IMR-90 (cell line): ENCODE results near the gene SKIC8. TPM values are rescaled to one million over a fixed set of nuclear protein-coding genes. Genes with fewer than 3 reads are reported as not detected.

Experiments
- ATAC-seq: fragments of 200-7000 bp; cut with Tn5 transposase; 2 replicates; pipeline ENCODE4 v1.9.1; 2020; ENCODE audit warnings: low read depth, mild to moderate bottlenecking, moderate library complexity
- BruUV-seq: library from RNA; stranded (reverse); fragments of 400-500 nt; replicated peaks from 2 replicates; lab custom pipeline; 2021; lab: Mats Ljungman, UMichigan
- CTCF ChIA-PET: fragments of 300-600 bp; formaldehyde crosslinking; extraction: SDS; loops from one replicate; lab custom pipeline; 2021; ENCODE audit warnings: antibody characterized with exemption; lab: Yijun Ruan, JAX
- POLR2A ChIA-PET: fragments of 300-600 bp; sonication (Branson Sonifier 250); formaldehyde crosslinking; loops from one replicate; lab custom pipeline; 2022; ENCODE audit warnings: antibody characterized with exemption; ENCODE audit not compliant: unreplicated experiment; lab: Charles Lee
- DNase-seq: peaks from one replicate; pipeline ENCODE4 v3.0.0; 2013
- H2AFZ ChIP-seq: replicated peaks from 2 replicates; pipeline ENCODE3; 2013; ENCODE audit warnings: low read length, mild to moderate bottlenecking; ENCODE audit not compliant: poor library complexity
- H2AK5ac ChIP-seq: 2 replicates; pipeline ENCODE4 v1.6.1; 2013; ENCODE audit warnings: low read depth, low read length, inconsistent platforms
- H2AK9ac ChIP-seq: replicated peaks from 2 replicates; pipeline ENCODE3; 2013; ENCODE audit warnings: mild to moderate bottlenecking, low read depth, low read length, moderate library complexity; ENCODE audit not compliant: poor library complexity
- H2BK120ac ChIP-seq: 2 replicates; pipeline ENCODE4 v1.6.1; 2013; ENCODE audit warnings: low read depth, low read length, inconsistent platforms
- H2BK15ac ChIP-seq: 3 replicates; pipeline ENCODE4 v1.6.1; 2013; ENCODE audit warnings: low read depth, low read length, inconsistent platforms
- H2BK20ac ChIP-seq: 2 replicates; pipeline ENCODE4 v1.6.1; 2013; ENCODE audit warnings: low read depth, mild to moderate bottlenecking, inconsistent platforms, low read length, moderate library complexity
- H2BK5ac ChIP-seq: 2 replicates; pipeline ENCODE4 v1.6.1; 2013; ENCODE audit warnings: mild to moderate bottlenecking, low read depth, low read length, inconsistent platforms; ENCODE audit not compliant: poor library complexity, severe bottlenecking
- H3K14ac ChIP-seq: replicated peaks from 2 replicates; pipeline ENCODE4 v1.6.1; 2013; ENCODE audit warnings: low read depth, low read length, inconsistent platforms
- H3K18ac ChIP-seq: 2 replicates; pipeline ENCODE4 v1.6.1; 2013; ENCODE audit warnings: low read depth, low read length, control low read depth
- H3K23ac ChIP-seq: 2 replicates; pipeline ENCODE4 v1.6.1; 2013; ENCODE audit warnings: low read depth, low read length, inconsistent platforms
- H3K27ac ChIP-seq: 2 replicates; pipeline ENCODE4 v1.5.1; 2013; ENCODE audit warnings: mild to moderate bottlenecking, control low read depth, low read length; ENCODE audit not compliant: insufficient read depth
- H3K27me3 ChIP-seq: 2 replicates; pipeline ENCODE4 v1.6.1; 2013; ENCODE audit warnings: low read length; ENCODE audit not compliant: control insufficient read depth, insufficient read depth
- H3K36me3 ChIP-seq: 2 replicates; pipeline ENCODE4 v1.6.1; 2013; ENCODE audit warnings: low read length, mixed read lengths; ENCODE audit not compliant: control insufficient read depth, insufficient read depth
- H3K4ac ChIP-seq: 2 replicates; pipeline ENCODE4 v1.6.1; 2013; ENCODE audit warnings: low read depth, low read length, inconsistent platforms
- H3K4me1 ChIP-seq: 2 replicates; pipeline ENCODE4 v1.6.1; 2013; ENCODE audit warnings: low read length, mixed read lengths; ENCODE audit not compliant: control insufficient read depth, insufficient read depth
- H3K4me2 ChIP-seq: 2 replicates; pipeline ENCODE4 v1.6.1; 2013; ENCODE audit warnings: low read depth, mild to moderate bottlenecking, control low read depth, low read length, moderate library complexity
- H3K4me3 ChIP-seq: 2 replicates; pipeline ENCODE4 v1.5.1; 2013; ENCODE audit warnings: low read depth, mild to moderate bottlenecking, control low read depth, low read length, moderate library complexity; ENCODE audit not compliant: insufficient read depth
- H3K56ac ChIP-seq: 2 replicates; pipeline ENCODE4 v1.6.1; 2013; ENCODE audit warnings: low read length, inconsistent platforms; ENCODE audit not compliant: insufficient read depth; ENCODE audit errors: extremely low read depth
- H3K79me1 ChIP-seq, 2 experiments: 2 replicates each; pipeline ENCODE4 v1.6.1; 2013; ENCODE audit warnings: low read length in 2 of 2, inconsistent platforms in 1 of 2, low read depth in 1 of 2
- H3K9ac ChIP-seq: 2 replicates; pipeline ENCODE4 v1.6.1; 2013; ENCODE audit warnings: low read depth, low read length, control low read depth
- H3K9me1 ChIP-seq: 2 replicates; pipeline ENCODE4 v1.6.1; 2013; ENCODE audit warnings: low read length, inconsistent platforms; ENCODE audit not compliant: insufficient read depth
- H3K9me3 ChIP-seq: 2 replicates; pipeline ENCODE4 v1.6.1; 2013; ENCODE audit warnings: low read length; ENCODE audit not compliant: control insufficient read depth, insufficient read depth
- H4K20me1 ChIP-seq: 2 replicates; pipeline ENCODE4 v1.6.1; 2013; ENCODE audit warnings: low read length, inconsistent platforms; ENCODE audit not compliant: insufficient read depth
- H4K5ac ChIP-seq: 2 replicates; pipeline ENCODE4 v1.6.1; 2013; ENCODE audit warnings: mild to moderate bottlenecking, low read depth, low read length, control low read depth
- H4K8ac ChIP-seq, 2 experiments: 2 replicates each; pipeline ENCODE4 v1.6.1; 2013; ENCODE audit warnings: low read depth in 2 of 2, low read length in 2 of 2, control low read depth in 1 of 2, inconsistent platforms in 1 of 2
- H4K91ac ChIP-seq: 2 replicates; pipeline ENCODE4 v1.6.1; 2013; ENCODE audit warnings: low read depth, low read length, inconsistent platforms; ENCODE audit not compliant: insufficient read depth
- BHLHE40 ChIP-seq: fragments of 150-350 bp; IDR thresholded peaks from 2 replicates; pipeline ENCODE4 v1.6.1; 2016; ENCODE audit warnings: mild to moderate bottlenecking, low read depth, low read length
- CHD1 ChIP-seq: IDR thresholded peaks from 2 replicates; pipeline ENCODE4 v1.6.1; 2012; ENCODE audit warnings: low read depth, low read length, improper control_type of control experiment
- FOS ChIP-seq: fragments of 150-350 bp; IDR thresholded peaks from 2 replicates; pipeline ENCODE4 v1.6.1; 2016; ENCODE audit warnings: low read depth, low read length
- MAFK ChIP-seq: IDR thresholded peaks from 2 replicates; pipeline ENCODE4 v1.6.1; 2012; ENCODE audit warnings: low read depth, low read length, improper control_type of control experiment
- MXI1 ChIP-seq: IDR thresholded peaks from 2 replicates; pipeline ENCODE4 v1.6.1; 2012; ENCODE audit warnings: low read depth, mild to moderate bottlenecking, low read length, moderate library complexity, borderline replicate concordance
- NFE2L2 ChIP-seq: fragments of 150-350 bp; IDR thresholded peaks from 2 replicates; pipeline ENCODE4 v1.6.1; 2016; ENCODE audit warnings: low read depth, mild to moderate bottlenecking, low read length
- POLR2A ChIP-seq: IDR thresholded peaks from 2 replicates; pipeline ENCODE4 v1.6.1; 2012; ENCODE audit warnings: mild to moderate bottlenecking, low read depth, low read length
- RAD21 ChIP-seq: IDR thresholded peaks from 2 replicates; pipeline ENCODE4 v1.6.1; 2012; ENCODE audit warnings: low read length, improper control_type of control experiment
- RCOR1 ChIP-seq: IDR thresholded peaks from 2 replicates; pipeline ENCODE4 v1.6.1; 2012; ENCODE audit warnings: mild to moderate bottlenecking, low read length, improper control_type of control experiment; ENCODE audit not compliant: insufficient replicate concordance
- RFX5 ChIP-seq: IDR thresholded peaks from 2 replicates; pipeline ENCODE4 v1.8.0; 2012; ENCODE audit warnings: low read depth, mild to moderate bottlenecking, low read length, moderate library complexity
- SMC3 ChIP-seq: fragments of 150-350 bp; IDR thresholded peaks from 2 replicates; pipeline ENCODE4 v1.6.1; 2016; ENCODE audit warnings: low read depth, mild to moderate bottlenecking, antibody characterized with exemption, low read length, moderate library complexity
- WGBS, 2 experiments: methylation state at CpG; one replicate each; pipeline versions ENCODE4 v1.1.5 to v1.1.7; 2013; ENCODE audit warnings: missing lambda C conversion rate in 2 of 2; ENCODE audit not compliant: insufficient read length in 1 of 2; ENCODE audit errors: extremely low coverage in 2 of 2; 5-methylcytosine and 5-hydroxymethylcytosine counted together
- dilution Hi-C: fragments of 300-500 bp; cut with HindIII; formaldehyde crosslinking; loops from one replicate; pipeline ENCODE4 v1.14.3; 2018; ENCODE audit warnings: low sequenced_read_pairs; ENCODE audit not compliant: unreplicated experiment
- in situ Hi-C: fragments of 300-500 bp; cut with MboI; formaldehyde crosslinking; loops from 3 replicates; pipeline ENCODE4 v1.14.3; 2019; ENCODE audit warnings: low sequenced_read_pairs, inconsistent platforms, mixed read lengths
- intact Hi-C: fragments of 100-400 bp; cut with micrococcal nuclease; formaldehyde crosslinking; loops from 2 replicates; pipeline ENCODE4 v1.10.0; 2022
- polyA plus RNA-seq, 3 experiments: library from polyadenylated mRNA; depleted of rRNA; stranded (reverse); fragments of >200 nt; gene quantifications; 2 replicates each; pipeline ENCODE4 v1.2.3, GENCODE V29; 2012; ENCODE audit warnings: low replicate concordance in 1 of 3
- total RNA-seq: library from RNA; depleted of rRNA; stranded (reverse); fragments of >200 nt; gene quantifications from 2 replicates; pipeline ENCODE4 v1.2.3, GENCODE V29; 2012
- TF ChIP-seq, protein P1 (sequence below): fragments of 150-350 bp; IDR thresholded peaks from 2 replicates; pipeline ENCODE4 v1.6.1; 2016; ENCODE audit warnings: low read depth, mild to moderate bottlenecking, low read length, moderate library complexity, borderline replicate concordance
- TF ChIP-seq, protein P2 (sequence below): conservative IDR thresholded peaks from 2 replicates; pipeline ENCODE4 v1.5.1; 2012; ENCODE audit warnings: mild to moderate bottlenecking, low read depth, low read length, improper control_type of control experiment
- TF ChIP-seq, protein P3 (sequence below): fragments of 150-350 bp; IDR thresholded peaks from 2 replicates; pipeline ENCODE4 v1.6.1; 2017; ENCODE audit warnings: mild to moderate bottlenecking, antibody characterized with exemption, low read length, low read depth

SKIC8 gene
- total and polyA plus RNA-seq, 2 of the 4 experiments (the other 2 are of a cell fraction) = 72.2 to 124 TPM

DNA sequence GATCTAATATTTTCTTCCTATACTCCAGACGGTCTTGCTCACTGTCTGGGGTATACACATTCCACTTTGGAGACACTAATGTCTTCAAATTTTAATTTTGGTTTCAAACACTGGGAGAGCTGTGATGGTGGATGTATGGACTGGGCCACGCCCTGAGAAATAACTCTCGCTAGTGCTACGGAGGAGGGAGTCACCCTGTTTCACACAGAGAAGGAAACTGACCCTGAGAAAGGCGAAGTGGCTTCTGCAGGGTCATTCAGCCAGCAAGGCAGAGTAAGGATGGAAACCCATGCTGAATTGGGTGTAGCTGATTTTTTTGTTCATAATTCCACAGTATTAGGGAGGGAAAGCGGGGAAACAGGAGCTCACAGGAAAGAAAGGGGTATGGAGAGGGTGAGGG, 8.6 kb upstream of the SKIC8 start:
- Histone ChIP-seq H3K27ac (no peak overlapping the region), H3K23ac (0 out of 2 replicates have a peak overlapping the region, but pooled peaks have one; percentile 6), H2AFZ (peak overlapping the region; percentile 83), H3K9ac (no peak overlapping the region), H4K20me1 (no peaks in the 10 kb centered on the region), H3K9me1 (peaks cover 3% of the 10 kb centered on the region; the same call in 1 of the 2 replicates), H4K8ac (no peak overlapping the region), H3K36me3 (no peaks in the 10 kb centered on the region), H3K9me3 (no peaks in the 10 kb centered on the region), H4K91ac (no peak overlapping the region), H2AK9ac (no peak overlapping the region), H3K4me1 (peaks cover 6% of the 10 kb centered on the region), H2BK5ac (no peak overlapping the region), H3K27me3 (peaks cover 13% of the 10 kb centered on the region; the same call in 1 of the 2 replicates), H2BK15ac (no peak overlapping the region), H3K4me3 (no peak overlapping the region), H2BK120ac (no peak overlapping the region), H3K4me2 (no peak overlapping the region), H4K5ac (no peak overlapping the region), H3K14ac (no peak overlapping the region), H3K18ac (no peak overlapping the region), H2AK5ac (no peak overlapping the region), H2BK20ac (no peak overlapping the region), H3K56ac (no peak overlapping the region), H3K4ac (no peak overlapping the region), H3K79me1 (no peaks in the 10 kb centered on the region)
- 71% methylated on average over 3 of the region's 6 CpGs; no CpG with 5 or more reads in 1 of the 2 experiments for WGBS, 2 experiments
- intact Hi-C loops (loop anchor here (1.0 to 2.0 kb wide), 4 partner anchors 107 to 401 kb away; no protein-coding TSS in a partner anchor), in situ Hi-C loops (no loop called here), dilution Hi-C loops (no loop called here)
- DNase-seq (no peak), ATAC-seq (no peak)
- ChIA-PET POLR2A (no interaction called here), CTCF (interaction anchor here (0.7 to 1.2 kb wide), 3 partner anchors 111 to 118 kb away, joined by 3 read pairs; no protein-coding TSS in a partner anchor)
- no TSS peak for BruUV-seq
- TF ChIP-seq MAFK = no peak
- no peak for TF ChIP-seq SMC3
- no peak for TF ChIP-seq RAD21
- TF ChIP-seq, protein P1, sequence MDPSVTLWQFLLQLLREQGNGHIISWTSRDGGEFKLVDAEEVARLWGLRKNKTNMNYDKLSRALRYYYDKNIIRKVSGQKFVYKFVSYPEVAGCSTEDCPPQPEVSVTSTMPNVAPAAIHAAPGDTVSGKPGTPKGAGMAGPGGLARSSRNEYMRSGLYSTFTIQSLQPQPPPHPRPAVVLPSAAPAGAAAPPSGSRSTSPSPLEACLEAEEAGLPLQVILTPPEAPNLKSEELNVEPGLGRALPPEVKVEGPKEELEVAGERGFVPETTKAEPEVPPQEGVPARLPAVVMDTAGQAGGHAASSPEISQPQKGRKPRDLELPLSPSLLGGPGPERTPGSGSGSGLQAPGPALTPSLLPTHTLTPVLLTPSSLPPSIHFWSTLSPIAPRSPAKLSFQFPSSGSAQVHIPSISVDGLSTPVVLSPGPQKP = no peak
- no peak for TF ChIP-seq MXI1
- TF ChIP-seq FOS = no peak
- TF ChIP-seq POLR2A = no peak
- no peak for TF ChIP-seq BHLHE40
- TF ChIP-seq, protein P2, sequence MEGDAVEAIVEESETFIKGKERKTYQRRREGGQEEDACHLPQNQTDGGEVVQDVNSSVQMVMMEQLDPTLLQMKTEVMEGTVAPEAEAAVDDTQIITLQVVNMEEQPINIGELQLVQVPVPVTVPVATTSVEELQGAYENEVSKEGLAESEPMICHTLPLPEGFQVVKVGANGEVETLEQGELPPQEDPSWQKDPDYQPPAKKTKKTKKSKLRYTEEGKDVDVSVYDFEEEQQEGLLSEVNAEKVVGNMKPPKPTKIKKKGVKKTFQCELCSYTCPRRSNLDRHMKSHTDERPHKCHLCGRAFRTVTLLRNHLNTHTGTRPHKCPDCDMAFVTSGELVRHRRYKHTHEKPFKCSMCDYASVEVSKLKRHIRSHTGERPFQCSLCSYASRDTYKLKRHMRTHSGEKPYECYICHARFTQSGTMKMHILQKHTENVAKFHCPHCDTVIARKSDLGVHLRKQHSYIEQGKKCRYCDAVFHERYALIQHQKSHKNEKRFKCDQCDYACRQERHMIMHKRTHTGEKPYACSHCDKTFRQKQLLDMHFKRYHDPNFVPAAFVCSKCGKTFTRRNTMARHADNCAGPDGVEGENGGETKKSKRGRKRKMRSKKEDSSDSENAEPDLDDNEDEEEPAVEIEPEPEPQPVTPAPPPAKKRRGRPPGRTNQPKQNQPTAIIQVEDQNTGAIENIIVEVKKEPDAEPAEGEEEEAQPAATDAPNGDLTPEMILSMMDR = no peak
- no peak for TF ChIP-seq NFE2L2
- TF ChIP-seq RFX5 = no peak
- TF ChIP-seq CHD1 = no peak
- TF ChIP-seq, protein P3, sequence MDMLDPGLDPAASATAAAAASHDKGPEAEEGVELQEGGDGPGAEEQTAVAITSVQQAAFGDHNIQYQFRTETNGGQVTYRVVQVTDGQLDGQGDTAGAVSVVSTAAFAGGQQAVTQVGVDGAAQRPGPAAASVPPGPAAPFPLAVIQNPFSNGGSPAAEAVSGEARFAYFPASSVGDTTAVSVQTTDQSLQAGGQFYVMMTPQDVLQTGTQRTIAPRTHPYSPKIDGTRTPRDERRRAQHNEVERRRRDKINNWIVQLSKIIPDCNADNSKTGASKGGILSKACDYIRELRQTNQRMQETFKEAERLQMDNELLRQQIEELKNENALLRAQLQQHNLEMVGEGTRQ = no peak
- TF ChIP-seq RCOR1 = no peak
